Lower lobe of right lung (tissue), 2 donors: Measurements from ENCODE around the gene PTPRN2. TPM values are rescaled to one million over a fixed set of nuclear protein-coding genes. Genes with fewer than 3 reads are reported as not detected.
"Not testable (repeated sequence)": the region's sequence is repeated elsewhere in the genome, so short reads cannot be mapped to it uniquely, and the experiment has no call there.

Source experiments
- ATAC-seq, 2 donors: fragments of 200-7000 bp; cut with Tn5 transposase; one replicate each; pipeline ENCODE4 v1.9.1; 2020 to 2022; ENCODE audit warnings: mild to moderate bottlenecking in 2 of 2, moderate library complexity in 2 of 2
- DNase-seq: peaks from one replicate; pipeline ENCODE4 v3.0.0-alpha.2; 2020
- H3K27ac ChIP-seq: fragments of 200-600 bp; one replicate; pipeline ENCODE4 v1.8.0; 2022
- H3K27me3 ChIP-seq: fragments of 200-600 bp; one replicate; pipeline ENCODE4 v1.8.0; 2022; ENCODE audit warnings: low read depth
- H3K36me3 ChIP-seq: fragments of 200-600 bp; one replicate; pipeline ENCODE4 v1.8.0; 2022; ENCODE audit warnings: mild to moderate bottlenecking
- H3K4me1 ChIP-seq: fragments of 200-600 bp; one replicate; pipeline ENCODE4 v1.8.0; 2022
- H3K4me3 ChIP-seq: fragments of 200-600 bp; one replicate; pipeline ENCODE4 v1.8.0; 2022; ENCODE audit warnings: mild to moderate bottlenecking
- H3K9me3 ChIP-seq: fragments of 200-600 bp; one replicate; pipeline ENCODE4 v1.8.0; 2022
- intact Hi-C: fragments of 100-400 bp; cut with DNase I; formaldehyde crosslinking; loops from one replicate; pipeline ENCODE4 v1.11.0; 2022
- total RNA-seq: library from RNA; stranded (reverse); fragmentation: NEBNext Ultra II Directional; extraction: Animal tissue kit (Norgen Biotek cat#: 25700); gene quantifications from one replicate; pipeline ENCODE4 v1.2.1, GENCODE V29; 2021
- TF ChIP-seq, protein P1 (sequence below): fragments of 200-600 bp; IDR thresholded peaks from one replicate; pipeline ENCODE4 v1.8.0; 2022; ENCODE audit warnings: antibody characterized with exemption, mild to moderate bottlenecking
- donor health status: DM: no; HTN: yes; CAD: no; lungs with severe emphysema.

The PTPRN2 gene
- total RNA-seq, 1 donor from 2014 or later: 6.8 TPM

DNA sequence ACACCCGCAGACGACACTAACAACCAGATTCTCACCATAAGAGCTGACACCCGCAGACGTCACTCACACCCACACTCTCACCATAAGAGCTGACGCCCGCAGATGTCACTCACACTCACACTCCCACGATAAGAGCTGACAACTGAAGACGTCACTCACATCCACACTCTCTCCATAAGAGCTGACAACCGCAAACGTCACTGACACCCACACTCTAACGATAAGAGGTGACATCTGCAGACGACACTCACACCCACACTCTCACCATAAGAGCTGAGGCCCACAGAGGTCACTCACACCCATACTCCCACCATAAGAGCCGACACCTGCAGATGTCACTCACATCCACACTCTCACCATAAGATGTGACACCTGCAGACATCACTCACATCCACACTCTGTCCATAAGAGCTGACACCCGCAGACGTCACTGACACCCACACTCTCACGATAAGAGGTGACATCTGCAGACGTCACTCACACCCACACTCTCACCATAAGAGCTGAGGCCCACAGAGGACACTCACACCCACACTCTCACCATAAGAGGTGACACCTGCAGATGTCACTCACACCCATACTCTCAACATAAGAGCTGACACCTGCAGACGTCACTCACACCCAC lies 255.7 kb downstream of the PTPRN2 start:
- H3K4me1 ChIP-seq, H3K9me3 ChIP-seq, H3K4me3 ChIP-seq, H3K36me3 ChIP-seq, H3K27me3 ChIP-seq, H3K27ac ChIP-seq, DNase-seq, ATAC-seq, intact Hi-C loops: not testable (repeated sequence)

GRCh38 chr7:158329686-158330085 lies 257.9 kb downstream of the PTPRN2 start:
- ATAC-seq: no peak
- DNase-seq: no peak
- no peaks in the 10 kb centered on the region for H3K36me3 ChIP-seq
- H3K4me3 ChIP-seq: no peak overlapping the region
- H3K9me3 ChIP-seq: no peaks in the 10 kb centered on the region
- TF ChIP-seq, protein P1, sequence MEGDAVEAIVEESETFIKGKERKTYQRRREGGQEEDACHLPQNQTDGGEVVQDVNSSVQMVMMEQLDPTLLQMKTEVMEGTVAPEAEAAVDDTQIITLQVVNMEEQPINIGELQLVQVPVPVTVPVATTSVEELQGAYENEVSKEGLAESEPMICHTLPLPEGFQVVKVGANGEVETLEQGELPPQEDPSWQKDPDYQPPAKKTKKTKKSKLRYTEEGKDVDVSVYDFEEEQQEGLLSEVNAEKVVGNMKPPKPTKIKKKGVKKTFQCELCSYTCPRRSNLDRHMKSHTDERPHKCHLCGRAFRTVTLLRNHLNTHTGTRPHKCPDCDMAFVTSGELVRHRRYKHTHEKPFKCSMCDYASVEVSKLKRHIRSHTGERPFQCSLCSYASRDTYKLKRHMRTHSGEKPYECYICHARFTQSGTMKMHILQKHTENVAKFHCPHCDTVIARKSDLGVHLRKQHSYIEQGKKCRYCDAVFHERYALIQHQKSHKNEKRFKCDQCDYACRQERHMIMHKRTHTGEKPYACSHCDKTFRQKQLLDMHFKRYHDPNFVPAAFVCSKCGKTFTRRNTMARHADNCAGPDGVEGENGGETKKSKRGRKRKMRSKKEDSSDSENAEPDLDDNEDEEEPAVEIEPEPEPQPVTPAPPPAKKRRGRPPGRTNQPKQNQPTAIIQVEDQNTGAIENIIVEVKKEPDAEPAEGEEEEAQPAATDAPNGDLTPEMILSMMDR: no peak
- H3K27ac ChIP-seq: no peak overlapping the region
- intact Hi-C loops: no loop called here
- H3K4me1 ChIP-seq: no peaks in the 10 kb centered on the region
- no peaks in the 10 kb centered on the region for H3K27me3 ChIP-seq

GRCh38 chr7:158329014-158329610 lies 258.5 kb downstream of the PTPRN2 start:
- no peaks in the 10 kb centered on the region for H3K36me3 ChIP-seq
- H3K27me3 ChIP-seq: no peaks in the 10 kb centered on the region
- ATAC-seq (peak in 1 of 2 donors; percentile 13), DNase-seq (no peak)
- H3K4me3 ChIP-seq: no peak overlapping the region
- H3K4me1 ChIP-seq: no peaks in the 10 kb centered on the region
- H3K27ac ChIP-seq: no peak overlapping the region
- no peaks in the 10 kb centered on the region for H3K9me3 ChIP-seq
- intact Hi-C loops: no loop called here
- TF ChIP-seq, protein P1: no peak

DNA sequence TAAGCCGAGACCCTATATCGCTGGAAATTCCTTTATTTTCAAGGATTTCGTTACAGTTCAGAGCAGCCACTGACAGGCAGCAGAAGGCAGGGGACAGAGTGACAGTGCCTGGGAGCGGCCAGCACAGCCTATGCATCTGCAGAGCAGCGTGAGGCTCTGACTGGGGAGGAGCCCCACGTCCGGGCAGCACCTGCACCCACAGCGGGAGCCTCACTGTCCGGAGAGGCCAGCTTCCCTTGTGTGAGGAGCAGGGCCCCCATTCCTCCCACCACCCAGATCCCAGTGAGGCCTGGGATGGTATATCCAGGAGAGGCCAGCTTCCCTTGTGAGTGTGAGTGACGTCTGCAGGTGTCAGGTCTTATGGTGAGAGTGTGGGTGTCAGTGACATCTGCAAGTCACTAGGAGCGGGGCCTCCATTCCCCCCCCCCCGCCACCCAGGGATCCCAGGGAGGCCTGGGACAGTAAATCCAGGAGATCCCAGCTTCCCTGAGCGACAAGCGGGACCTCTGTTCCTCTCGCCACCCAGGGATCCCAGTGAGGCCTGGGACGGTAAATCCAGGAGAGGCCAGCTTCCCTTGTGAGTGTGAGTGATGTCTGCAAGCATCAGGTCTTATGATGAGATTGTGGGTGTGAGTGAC lies 259.1 kb downstream of the PTPRN2 start:
- no peaks in the 10 kb centered on the region for H3K9me3 ChIP-seq
- H3K27me3 ChIP-seq: no peaks in the 10 kb centered on the region
- no peak overlapping the region for H3K27ac ChIP-seq
- no peaks in the 10 kb centered on the region for H3K36me3 ChIP-seq
- TF ChIP-seq, protein P1: no peak
- H3K4me3 ChIP-seq: no peak overlapping the region
- intact Hi-C loops: no loop called here
- ATAC-seq (no peak), DNase-seq (no peak)
- no peaks in the 10 kb centered on the region for H3K4me1 ChIP-seq

- TF ChIP-seq, protein P1: no peak
- no peak for ATAC-seq
- DNase-seq: no peak
- H3K36me3 ChIP-seq: no peaks in the 10 kb centered on the region
- peaks cover 4% of the 10 kb centered on the region for H3K27me3 ChIP-seq
- intact Hi-C loops: no loop called here
- H3K4me1 ChIP-seq: no peaks in the 10 kb centered on the region
- H3K4me3 ChIP-seq: no peak overlapping the region
- H3K27ac ChIP-seq: no peak overlapping the region
- no peaks in the 10 kb centered on the region for H3K9me3 ChIP-seq
These were observed 259.9 kb downstream of the PTPRN2 start for GRCh38 chr7:158327571-158328180.

- ATAC-seq (no peak), DNase-seq (no peak)
- Histone ChIP-seq H3K36me3 (no peaks in the 10 kb centered on the region), H3K27ac (no peak overlapping the region), H3K9me3 (no peaks in the 10 kb centered on the region), H3K4me3 (no peak overlapping the region), H3K4me1 (no peaks in the 10 kb centered on the region), H3K27me3 (peaks cover 8% of the 10 kb centered on the region)
- TF ChIP-seq, protein P1: no peak
- intact Hi-C loops: no loop called here
These were observed 260.6 kb downstream of the PTPRN2 start for GRCh38 chr7:158327012-158327411.
